ENCODE measurements around the gene USP5. TPM values are rescaled to one million over a fixed set of nuclear protein-coding genes. Genes with fewer than 3 reads are reported as not detected.

USP5 gene, protein sequence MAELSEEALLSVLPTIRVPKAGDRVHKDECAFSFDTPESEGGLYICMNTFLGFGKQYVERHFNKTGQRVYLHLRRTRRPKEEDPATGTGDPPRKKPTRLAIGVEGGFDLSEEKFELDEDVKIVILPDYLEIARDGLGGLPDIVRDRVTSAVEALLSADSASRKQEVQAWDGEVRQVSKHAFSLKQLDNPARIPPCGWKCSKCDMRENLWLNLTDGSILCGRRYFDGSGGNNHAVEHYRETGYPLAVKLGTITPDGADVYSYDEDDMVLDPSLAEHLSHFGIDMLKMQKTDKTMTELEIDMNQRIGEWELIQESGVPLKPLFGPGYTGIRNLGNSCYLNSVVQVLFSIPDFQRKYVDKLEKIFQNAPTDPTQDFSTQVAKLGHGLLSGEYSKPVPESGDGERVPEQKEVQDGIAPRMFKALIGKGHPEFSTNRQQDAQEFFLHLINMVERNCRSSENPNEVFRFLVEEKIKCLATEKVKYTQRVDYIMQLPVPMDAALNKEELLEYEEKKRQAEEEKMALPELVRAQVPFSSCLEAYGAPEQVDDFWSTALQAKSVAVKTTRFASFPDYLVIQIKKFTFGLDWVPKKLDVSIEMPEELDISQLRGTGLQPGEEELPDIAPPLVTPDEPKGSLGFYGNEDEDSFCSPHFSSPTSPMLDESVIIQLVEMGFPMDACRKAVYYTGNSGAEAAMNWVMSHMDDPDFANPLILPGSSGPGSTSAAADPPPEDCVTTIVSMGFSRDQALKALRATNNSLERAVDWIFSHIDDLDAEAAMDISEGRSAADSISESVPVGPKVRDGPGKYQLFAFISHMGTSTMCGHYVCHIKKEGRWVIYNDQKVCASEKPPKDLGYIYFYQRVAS
- polyA plus RNA-seq (2013), result 40.0 TPM

DNA sequence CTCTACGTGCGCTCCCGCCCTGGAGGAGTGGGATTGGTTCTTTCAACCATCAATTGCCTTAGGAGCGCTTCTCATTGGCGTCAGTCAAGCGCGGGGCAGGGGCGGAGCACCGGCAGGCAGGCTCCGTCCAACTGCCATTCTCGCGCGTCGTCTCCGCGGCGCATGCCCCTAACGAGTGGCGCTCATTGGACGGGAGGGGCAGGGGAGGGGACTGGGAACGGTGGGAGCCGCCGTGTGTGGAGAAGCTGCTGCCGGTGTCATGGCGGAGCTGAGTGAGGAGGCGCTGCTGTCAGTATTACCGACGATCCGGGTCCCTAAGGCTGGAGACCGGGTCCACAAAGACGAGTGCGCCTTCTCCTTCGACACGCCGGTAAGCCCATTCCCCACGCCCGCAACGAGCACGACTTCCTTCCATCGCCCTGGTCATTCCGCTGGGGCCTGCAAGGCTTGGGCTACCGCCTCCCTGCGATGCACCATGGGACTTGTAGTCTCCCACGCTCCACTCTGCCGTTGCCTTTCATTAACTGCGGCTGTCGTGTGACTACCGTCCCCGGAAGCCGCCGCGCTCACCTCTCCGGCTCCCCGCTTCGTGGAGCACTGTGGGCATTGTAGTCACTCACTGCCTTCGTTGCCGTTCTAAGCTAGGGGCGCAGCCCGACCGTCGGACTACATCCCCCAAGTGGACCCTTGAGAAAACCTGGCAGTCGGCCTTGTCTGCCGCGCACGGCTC lies at the start of gene USP5:
Gene USP5 (plus strand): TSS at position 230 of the 730 bp plus-strand sequence. CDS start 30 bp downstream, at position 260.
- Histone ChIP-seq H3K9me3 (ENCODE audit: control extremely low read depth in 1 of 5, control insufficient read depth in 4 of 5, insufficient read depth in 2 of 5, low read depth in 1 of 5, low read length in 4 of 5) (no peaks in the 10 kb centered on the region), H3K27me3 (replicated peaks in 2 of 5; ENCODE audit: control insufficient read depth in 4 of 5, insufficient read depth in 5 of 5, low read length in 4 of 5) (no peaks in the 10 kb centered on the region), H3K27ac (ENCODE audit: insufficient read depth in 1 of 2, low read depth in 1 of 2, low read length in 2 of 2, poor library complexity in 1 of 2, severe bottlenecking in 2 of 2) (peak within 1 kb of the TSS; percentile 80 to 89), H3K4me1 (ENCODE audit: control extremely low read depth in 1 of 4, control insufficient read depth in 4 of 4, insufficient read depth in 4 of 4, low read length in 3 of 4) (peaks cover 5 to 41% (median 32%) of the 10 kb centered on the region in 4 experiments), H3K4me3 (ENCODE audit: control insufficient read depth in 1 of 7, extremely low read depth in 1 of 7, insufficient read depth in 4 of 7, low read depth in 2 of 7, low read length in 6 of 7) (peak within 1 kb of the TSS; percentile 82 to 99 (median 90)), H3K36me3 (ENCODE audit: control insufficient read depth in 4 of 4, insufficient read depth in 4 of 4, low read length in 3 of 4) (peaks cover 11 to 57% (median 34%) of the 10 kb centered on the region in 4 experiments)
- ChIA-PET POLR2A (interaction anchor here (0.7 to 2.2 kb wide), 8 partner anchors 15 to 163 kb away, joined by 3 to 14 read pairs (median 6); partner anchors contain the start of genes C12orf57, MLF2, RNU7-1 and SPSB2), CTCF (interaction anchor here (0.6 to 6.8 kb wide), 13 partner anchors 8 to 98 kb away, joined by 3 to 85 read pairs (median 4); partner anchors contain the start of genes C12orf57, RNU7-1, SPSB2 and TPI1)
- DNase-seq, result peak; percentile 100
- under 1% methylated on average over 62 of the region's 65 CpGs for WGBS (ENCODE audit: insufficient coverage)

DNA sequence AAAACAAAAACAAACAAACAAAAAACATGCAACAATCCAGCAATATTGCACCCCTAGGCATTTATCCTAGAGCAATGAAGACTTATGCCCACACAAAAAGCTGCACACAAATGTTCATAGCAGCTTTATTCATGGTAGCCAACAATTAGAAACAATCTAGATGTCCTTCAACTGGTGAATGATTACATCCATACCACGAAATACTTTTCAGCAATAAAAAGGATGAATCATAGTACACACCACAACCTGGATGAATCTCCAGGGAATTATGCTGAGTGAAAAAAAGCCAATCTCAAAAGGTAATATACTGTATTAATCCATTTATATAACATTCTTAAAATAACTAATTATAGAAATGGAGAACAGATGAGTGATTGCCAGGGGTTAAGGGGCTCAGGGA lies 44.8 kb upstream of the USP5 start:
- WGBS (ENCODE audit: insufficient coverage), result no CpG with 5 or more reads among the region's 1 CpG
- Histone ChIP-seq H3K36me3 (ENCODE audit: control insufficient read depth in 4 of 4, insufficient read depth in 4 of 4, low read length in 3 of 4) (no peaks in the 10 kb centered on the region), H3K4me3 (ENCODE audit: control insufficient read depth in 1 of 7, extremely low read depth in 1 of 7, insufficient read depth in 4 of 7, low read depth in 2 of 7, low read length in 6 of 7) (no peak overlapping the region), H3K4me1 (ENCODE audit: control extremely low read depth in 1 of 4, control insufficient read depth in 4 of 4, insufficient read depth in 4 of 4, low read length in 3 of 4) (no peaks in the 10 kb centered on the region), H3K27ac (ENCODE audit: insufficient read depth in 1 of 2, low read depth in 1 of 2, low read length in 2 of 2, poor library complexity in 1 of 2, severe bottlenecking in 2 of 2) (no peak overlapping the region), H3K9me3 (ENCODE audit: control extremely low read depth in 1 of 5, control insufficient read depth in 4 of 5, insufficient read depth in 2 of 5, low read depth in 1 of 5, low read length in 4 of 5) (no peaks in the 10 kb centered on the region), H3K27me3 (replicated peaks in 2 of 5; ENCODE audit: control insufficient read depth in 4 of 5, insufficient read depth in 5 of 5, low read length in 4 of 5) (no peaks in the 10 kb centered on the region)
- ChIA-PET POLR2A (no interaction called here), CTCF (interaction anchor here (1.0 to 10.5 kb wide), 2 partner anchors 14 to 19 kb away, joined by 3 to 97 read pairs; partner anchors contain the start of genes GPR162 and P3H3)
- no peak for DNase-seq

DNA sequence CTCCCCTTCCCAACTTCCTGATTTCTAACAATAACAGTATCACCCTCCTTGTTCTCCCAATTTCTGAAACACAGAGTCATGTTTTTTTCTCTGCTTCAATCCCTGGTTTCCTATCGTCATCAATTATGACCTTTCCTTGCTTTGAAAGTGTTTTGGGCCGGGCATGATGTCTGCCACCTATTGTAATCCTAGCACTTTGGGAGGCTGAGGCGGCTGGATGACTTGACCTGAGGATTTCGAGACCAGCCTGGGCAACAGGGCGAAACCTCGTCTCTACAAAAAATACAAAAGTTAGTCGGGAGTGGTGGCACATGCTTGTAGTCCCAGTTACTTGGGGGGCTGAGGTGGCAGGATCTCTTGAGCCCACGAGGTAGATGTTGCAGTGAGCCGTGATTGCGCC lies 42.9 kb upstream of the USP5 start:
- 90% methylated on average over 10 of the region's 10 CpGs for WGBS (ENCODE audit: insufficient coverage)
- POLR2A ChIA-PET, result no interaction called here
- no peak for DNase-seq
- Histone ChIP-seq H3K36me3 (ENCODE audit: control insufficient read depth in 4 of 4, insufficient read depth in 4 of 4, low read length in 3 of 4) (no peaks in the 10 kb centered on the region), H3K9me3 (ENCODE audit: control extremely low read depth in 1 of 5, control insufficient read depth in 4 of 5, insufficient read depth in 2 of 5, low read depth in 1 of 5, low read length in 4 of 5) (no peaks in the 10 kb centered on the region), H3K27me3 (replicated peaks in 2 of 5; ENCODE audit: control insufficient read depth in 4 of 5, insufficient read depth in 5 of 5, low read length in 4 of 5) (no peaks in the 10 kb centered on the region), H3K4me3 (ENCODE audit: control insufficient read depth in 1 of 7, extremely low read depth in 1 of 7, insufficient read depth in 4 of 7, low read depth in 2 of 7, low read length in 6 of 7) (no peak overlapping the region), H3K4me1 (ENCODE audit: control extremely low read depth in 1 of 4, control insufficient read depth in 4 of 4, insufficient read depth in 4 of 4, low read length in 3 of 4) (peaks cover 0 to 5% (median 0%) of the 10 kb centered on the region in 4 experiments), H3K27ac (ENCODE audit: insufficient read depth in 1 of 2, low read depth in 1 of 2, low read length in 2 of 2, poor library complexity in 1 of 2, severe bottlenecking in 2 of 2) (no peak overlapping the region)
- CTCF ChIA-PET, result interaction anchor here (1.5 to 10.5 kb wide), 2 partner anchors 17 to 73 kb away, joined by 6 to 97 read pairs; partner anchors contain the start of genes GPR162 and P3H3

DNA sequence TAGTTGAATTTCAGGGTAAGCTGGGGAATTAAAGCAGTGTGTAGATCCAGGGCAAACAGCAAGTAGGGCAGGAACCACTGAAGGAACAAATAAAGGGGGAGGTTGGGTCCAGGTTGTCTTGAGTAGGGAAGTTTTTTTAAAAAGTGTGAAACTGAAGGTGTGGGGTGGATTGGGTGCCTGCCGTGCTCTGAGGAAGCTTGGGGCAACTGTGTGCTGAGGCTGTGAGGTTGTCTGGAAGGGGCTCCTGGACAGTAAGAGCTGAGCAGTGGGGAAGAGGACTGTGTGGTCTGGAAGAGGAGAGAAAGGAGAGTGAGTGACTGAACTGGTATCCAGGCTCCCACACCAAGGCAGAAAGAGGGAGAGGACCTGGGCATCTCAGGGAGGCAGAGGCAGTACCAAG lies 41.2 kb upstream of the USP5 start:
- H3K36me3 ChIP-seq (ENCODE audit: control insufficient read depth in 4 of 4, insufficient read depth in 4 of 4, low read length in 3 of 4), result no peaks in the 10 kb centered on the region
- DNase-seq, result no peak
- POLR2A ChIA-PET, result no interaction called here
- 100% methylated on average over 1 of the region's 1 CpG for WGBS (ENCODE audit: insufficient coverage)
- H3K27me3 ChIP-seq (replicated peaks in 2 of 5; ENCODE audit: control insufficient read depth in 4 of 5, insufficient read depth in 5 of 5, low read length in 4 of 5), result no peaks in the 10 kb centered on the region
- H3K4me3 ChIP-seq (ENCODE audit: control insufficient read depth in 1 of 7, extremely low read depth in 1 of 7, insufficient read depth in 4 of 7, low read depth in 2 of 7, low read length in 6 of 7), result no peak overlapping the region
- H3K4me1 ChIP-seq (ENCODE audit: control extremely low read depth in 1 of 4, control insufficient read depth in 4 of 4, insufficient read depth in 4 of 4, low read length in 3 of 4), result peaks cover 0 to 5% (median 0%) of the 10 kb centered on the region in 4 experiments
- no peaks in the 10 kb centered on the region for H3K9me3 ChIP-seq (ENCODE audit: control extremely low read depth in 1 of 5, control insufficient read depth in 4 of 5, insufficient read depth in 2 of 5, low read depth in 1 of 5, low read length in 4 of 5)
- CTCF ChIA-PET, result interaction anchor here (0.9 to 10.5 kb wide), 5 partner anchors 14 to 66 kb away, joined by 3 to 97 read pairs (median 3); partner anchors contain the start of genes GPR162 and P3H3
- no peak overlapping the region for H3K27ac ChIP-seq (ENCODE audit: insufficient read depth in 1 of 2, low read depth in 1 of 2, low read length in 2 of 2, poor library complexity in 1 of 2, severe bottlenecking in 2 of 2)

DNA sequence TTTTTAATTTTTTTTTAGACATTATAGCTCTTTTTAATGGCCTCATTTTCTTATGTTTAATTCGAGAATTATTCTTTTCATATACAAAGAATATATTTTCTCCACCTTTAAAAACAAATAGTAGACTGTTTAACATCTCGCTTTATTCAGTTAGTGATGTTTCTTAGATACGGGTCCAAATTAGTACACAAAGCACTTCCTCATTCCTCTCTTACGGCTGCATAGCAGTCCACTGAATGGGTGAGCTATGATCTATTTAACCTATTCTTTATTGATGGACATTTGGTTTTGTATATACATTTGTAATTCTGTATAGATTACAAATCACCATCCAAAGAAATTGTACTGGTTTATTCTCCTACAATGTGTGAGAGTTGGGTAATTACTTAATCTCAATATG lies 38.6 kb upstream of the USP5 start:
- Histone ChIP-seq H3K9me3 (ENCODE audit: control extremely low read depth in 1 of 5, control insufficient read depth in 4 of 5, insufficient read depth in 2 of 5, low read depth in 1 of 5, low read length in 4 of 5) (no peaks in the 10 kb centered on the region), H3K27ac (ENCODE audit: insufficient read depth in 1 of 2, low read depth in 1 of 2, low read length in 2 of 2, poor library complexity in 1 of 2, severe bottlenecking in 2 of 2) (no peak overlapping the region), H3K27me3 (replicated peaks in 2 of 5; ENCODE audit: control insufficient read depth in 4 of 5, insufficient read depth in 5 of 5, low read length in 4 of 5) (no peaks in the 10 kb centered on the region), H3K4me1 (ENCODE audit: control extremely low read depth in 1 of 4, control insufficient read depth in 4 of 4, insufficient read depth in 4 of 4, low read length in 3 of 4) (peaks cover 0 to 13% (median 3%) of the 10 kb centered on the region in 4 experiments), H3K4me3 (ENCODE audit: control insufficient read depth in 1 of 7, extremely low read depth in 1 of 7, insufficient read depth in 4 of 7, low read depth in 2 of 7, low read length in 6 of 7) (no peak overlapping the region), H3K36me3 (ENCODE audit: control insufficient read depth in 4 of 4, insufficient read depth in 4 of 4, low read length in 3 of 4) (no peaks in the 10 kb centered on the region)
- no peak for DNase-seq
- ChIA-PET POLR2A (interaction anchor here (0.7 kb wide), 1 partner anchor 24 kb away, joined by 3 read pairs; the partner anchor contains the start of gene CD4), CTCF (interaction anchor here (0.9 to 10.5 kb wide), 8 partner anchors 13 to 60 kb away, joined by 3 to 97 read pairs (median 4); partner anchors contain the start of genes CDCA3, GPR162, MLF2 and P3H3)
- WGBS (ENCODE audit: insufficient coverage), result no CpG with 5 or more reads among the region's 4 CpGs

DNA sequence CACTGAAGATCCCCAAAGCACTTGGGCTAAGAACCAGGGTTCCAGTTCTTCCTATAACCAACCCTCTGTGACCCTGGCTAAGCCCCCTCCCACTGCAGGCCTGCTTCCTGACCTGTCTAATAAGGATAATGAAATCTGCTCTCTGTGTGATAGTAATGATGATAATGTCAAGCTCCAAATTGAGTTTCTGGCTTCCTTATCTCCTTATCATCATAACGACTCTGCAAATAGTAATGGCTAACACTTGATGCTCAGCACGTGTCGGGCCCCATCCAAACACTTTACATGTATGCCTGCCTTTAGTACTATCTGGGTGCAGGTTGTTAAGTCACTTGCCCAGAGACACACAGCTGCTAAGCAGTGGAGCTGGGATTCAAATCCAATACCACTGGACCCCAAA lies 35.4 kb upstream of the USP5 start:
- no CpG with 5 or more reads among the region's 3 CpGs for WGBS (ENCODE audit: insufficient coverage)
- CTCF ChIA-PET, result interaction anchor here (0.6 to 10.5 kb wide), 6 partner anchors 10 to 62 kb away, joined by 3 to 97 read pairs (median 3); partner anchors contain the start of genes GNB3, GPR162 and P3H3
- Histone ChIP-seq H3K9me3 (ENCODE audit: control extremely low read depth in 1 of 5, control insufficient read depth in 4 of 5, insufficient read depth in 2 of 5, low read depth in 1 of 5, low read length in 4 of 5) (no peaks in the 10 kb centered on the region), H3K4me1 (ENCODE audit: control extremely low read depth in 1 of 4, control insufficient read depth in 4 of 4, insufficient read depth in 4 of 4, low read length in 3 of 4) (peaks cover 0 to 23% (median 12%) of the 10 kb centered on the region in 4 experiments), H3K4me3 (ENCODE audit: control insufficient read depth in 1 of 7, extremely low read depth in 1 of 7, insufficient read depth in 4 of 7, low read depth in 2 of 7, low read length in 6 of 7) (no peak overlapping the region), H3K27ac (ENCODE audit: insufficient read depth in 1 of 2, low read depth in 1 of 2, low read length in 2 of 2, poor library complexity in 1 of 2, severe bottlenecking in 2 of 2) (no peak overlapping the region), H3K27me3 (replicated peaks in 2 of 5; ENCODE audit: control insufficient read depth in 4 of 5, insufficient read depth in 5 of 5, low read length in 4 of 5) (no peaks in the 10 kb centered on the region), H3K36me3 (ENCODE audit: control insufficient read depth in 4 of 4, insufficient read depth in 4 of 4, low read length in 3 of 4) (no peaks in the 10 kb centered on the region)
- POLR2A ChIA-PET, result interaction anchor here (0.6 kb wide), 1 partner anchor 60 kb away, joined by 5 read pairs; no protein-coding TSS in a partner anchor
- no peak for DNase-seq
